NB4 (cell line): ENCODE results near the gene DNAJC7.
"Not testable (repeated sequence)": the region's sequence is repeated elsewhere in the genome, so short reads cannot be mapped to it uniquely, and the experiment has no call there.

Experiments used
- CTCF ChIP-seq: IDR thresholded peaks from one replicate; pipeline ENCODE4 v1.5.1; 2012; ENCODE audit warnings: low read depth, low read length
- POLR2A ChIP-seq: IDR thresholded peaks from 2 replicates; pipeline ENCODE4 v1.6.1; 2011; ENCODE audit warnings: mild to moderate bottlenecking; ENCODE audit not compliant: insufficient read length; ENCODE audit errors: extremely low read depth
- TF ChIP-seq, protein P1 (sequence below): IDR thresholded peaks from 2 replicates; pipeline ENCODE4 v1.6.1; 2011; ENCODE audit warnings: low read depth, low read length

- TF ChIP-seq CTCF, POLR2A: not testable (repeated sequence)
- TF ChIP-seq, protein P1, sequence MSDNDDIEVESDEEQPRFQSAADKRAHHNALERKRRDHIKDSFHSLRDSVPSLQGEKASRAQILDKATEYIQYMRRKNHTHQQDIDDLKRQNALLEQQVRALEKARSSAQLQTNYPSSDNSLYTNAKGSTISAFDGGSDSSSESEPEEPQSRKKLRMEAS: not testable (repeated sequence)
Measured at GRCh38 chr17:41930833-41931156, 86.4 kb downstream of the DNAJC7 start.
